ENCODE measurements around the gene LTO1. TPM values are rescaled to one million over a fixed set of nuclear protein-coding genes. Genes with fewer than 3 reads are reported as not detected.

The LTO1 gene
- total RNA-seq, 1 experiment from 2014 or later: 25.3 TPM

GRCh38 chr11:69653406-69653960, 21.7 kb downstream of the LTO1 start:
- Histone ChIP-seq H3T11ph (ENCODE audit: low read length) (no peak overlapping the region), H3K18ac (ENCODE audit: insufficient read length, low read depth, low read length) (no peak overlapping the region), H3K23ac (ENCODE audit: insufficient read length, low read depth, low read length) (no peak overlapping the region), H3K56ac (ENCODE audit: insufficient read length, low read depth, low read length) (no peak overlapping the region), H2AFZ (ENCODE audit: low read length) (no peak overlapping the region), H3K9me3 (ENCODE audit: control insufficient read depth, low read depth, low read length) (no peaks in the 10 kb centered on the region), H4K20me1 (ENCODE audit: control insufficient read depth, insufficient read depth, insufficient read length) (no peaks in the 10 kb centered on the region), H3K9ac (ENCODE audit: extremely low read depth, insufficient read length, low read length) (no peak overlapping the region), H3K4me1 (ENCODE audit: insufficient read depth, low read length) (no peaks in the 10 kb centered on the region), H3K27me3 (ENCODE audit: insufficient read depth, low read length) (no peaks in the 10 kb centered on the region), H4K91ac (ENCODE audit: insufficient read length, low read depth, low read length) (no peak overlapping the region), H3K27ac (ENCODE audit: insufficient read length, low read depth, low read length) (no peak overlapping the region), H2BK15ac (ENCODE audit: low read depth, low read length) (no peak overlapping the region), H3K4me2 (ENCODE audit: insufficient read depth, insufficient read length, low read length) (no peak overlapping the region), H4K8ac (replicated peaks; ENCODE audit: insufficient read length, low read depth, low read length) (no peak overlapping the region), H2BK120ac (ENCODE audit: low read depth, low read length, poor library complexity, severe bottlenecking) (no peak overlapping the region), H2BK5ac (ENCODE audit: insufficient read length, low read length) (no peak overlapping the region), H3K79me1 (ENCODE audit: insufficient read depth, low read depth, low read length, poor library complexity, severe bottlenecking) (no peaks in the 10 kb centered on the region), H2BK12ac (ENCODE audit: insufficient read length, low read depth, low read length) (no peak overlapping the region), H3K79me2 (ENCODE audit: insufficient read depth, low read length) (no peaks in the 10 kb centered on the region), H3K23me2 (ENCODE audit: insufficient read length, low read depth, low read length, poor library complexity, severe bottlenecking) (no peaks in the 10 kb centered on the region), H3K4ac (ENCODE audit: low read depth, low read length) (no peak overlapping the region), H2BK20ac (ENCODE audit: low read depth, low read length, poor library complexity, severe bottlenecking) (no peak overlapping the region), H3K14ac (ENCODE audit: insufficient read depth, low read length) (no peak overlapping the region), H2AK5ac (ENCODE audit: insufficient read length, low read length) (no peak overlapping the region), H4K5ac (ENCODE audit: insufficient read length, low read depth, low read length) (no peak overlapping the region)
- H3K4me3 Mint-ChIP-seq: no peak overlapping the region
- H3K36me3 Mint-ChIP-seq (ENCODE audit: insufficient read depth in 1 of 3, low read depth in 3 of 3): peaks cover 5 to 56% (median 51%) of the 10 kb centered on the region in 3 experiments; a peak in 6 of 7 replicates
- no CpG with 5 or more reads among the region's 23 CpGs for WGBS (ENCODE audit: extremely low coverage, insufficient read length, low lambda C conversion rate)
- peaks cover 24 to 25% of the 10 kb centered on the region in 2 experiments for H3K4me1 Mint-ChIP-seq
- H3K27ac Mint-ChIP-seq: no peak overlapping the region
- no peaks in the 10 kb centered on the region for H3K9me3 Mint-ChIP-seq
- DNase-seq: no peak
- no peak for TF ChIP-seq CTCF (conservative IDR thresholded peaks at IDR 0.05)
- H3K27me3 Mint-ChIP-seq (ENCODE audit: low read depth): no peaks in the 10 kb centered on the region
